Activated T-cell treated with anti-CD3 and anti-CD28 coated beads for 24 hours (primary cell): ENCODE results near the gene MSLN.

Source experiments
- DNase-seq: peaks from one replicate; pipeline ENCODE4 v3.0.0-alpha.2; 2020; ENCODE audit warnings: low read depth

Gene MSLN

DNA sequence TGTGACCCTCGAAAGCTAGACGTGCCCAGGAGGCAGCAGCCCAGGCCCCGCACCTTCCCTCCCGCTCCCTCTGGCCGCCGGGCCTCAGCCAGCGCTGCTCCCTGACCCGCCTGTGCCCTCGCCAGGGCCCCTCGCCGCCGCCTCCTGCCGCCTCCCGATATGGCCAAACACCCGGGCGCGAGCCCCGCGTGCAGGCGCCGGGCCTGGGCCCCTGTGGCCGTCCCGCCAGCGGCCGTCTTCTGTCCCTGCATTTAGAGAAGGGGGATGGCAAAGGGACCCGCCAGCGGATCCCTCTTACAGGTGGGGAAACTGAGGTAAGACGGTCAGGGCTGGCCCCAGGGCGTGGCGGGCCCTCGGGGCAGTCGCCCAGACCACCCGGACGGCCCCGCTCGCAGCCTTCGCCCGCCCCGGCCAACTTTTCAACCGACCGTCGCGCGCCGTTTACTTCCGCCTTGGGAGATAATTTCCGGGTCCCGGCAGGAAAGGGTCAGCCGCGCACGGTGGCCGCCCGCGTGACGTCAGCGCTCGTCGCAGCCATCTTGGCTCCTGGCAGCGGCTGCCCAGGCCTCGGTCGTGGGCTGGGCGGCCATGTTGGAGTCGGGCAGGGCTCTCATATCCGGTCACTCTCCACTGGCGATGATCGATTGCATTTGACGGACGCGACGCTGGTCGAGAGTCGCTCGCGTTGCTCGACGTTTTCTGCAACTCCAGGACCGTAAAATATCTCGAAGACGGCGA lies 47.0 kb downstream of the MSLN start:
- DNase-seq: peak; percentile 81

DNA sequence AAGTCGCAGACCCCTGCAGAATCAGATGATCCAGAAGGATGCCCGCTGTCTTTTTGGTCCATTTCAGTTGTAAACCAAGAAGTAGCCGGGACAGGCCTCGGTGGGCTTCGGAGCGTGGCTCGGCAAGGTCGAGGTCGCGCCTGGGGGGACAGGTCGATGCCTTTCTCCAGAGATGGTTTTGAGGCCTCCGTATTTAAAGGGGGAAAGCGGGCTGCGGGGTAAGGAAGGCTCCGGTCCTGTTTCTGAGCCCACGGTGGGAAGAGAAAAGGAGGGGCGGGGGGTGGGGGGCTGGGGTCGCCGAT lies 47.5 kb downstream of the MSLN start:
- no peak for DNase-seq

DNA sequence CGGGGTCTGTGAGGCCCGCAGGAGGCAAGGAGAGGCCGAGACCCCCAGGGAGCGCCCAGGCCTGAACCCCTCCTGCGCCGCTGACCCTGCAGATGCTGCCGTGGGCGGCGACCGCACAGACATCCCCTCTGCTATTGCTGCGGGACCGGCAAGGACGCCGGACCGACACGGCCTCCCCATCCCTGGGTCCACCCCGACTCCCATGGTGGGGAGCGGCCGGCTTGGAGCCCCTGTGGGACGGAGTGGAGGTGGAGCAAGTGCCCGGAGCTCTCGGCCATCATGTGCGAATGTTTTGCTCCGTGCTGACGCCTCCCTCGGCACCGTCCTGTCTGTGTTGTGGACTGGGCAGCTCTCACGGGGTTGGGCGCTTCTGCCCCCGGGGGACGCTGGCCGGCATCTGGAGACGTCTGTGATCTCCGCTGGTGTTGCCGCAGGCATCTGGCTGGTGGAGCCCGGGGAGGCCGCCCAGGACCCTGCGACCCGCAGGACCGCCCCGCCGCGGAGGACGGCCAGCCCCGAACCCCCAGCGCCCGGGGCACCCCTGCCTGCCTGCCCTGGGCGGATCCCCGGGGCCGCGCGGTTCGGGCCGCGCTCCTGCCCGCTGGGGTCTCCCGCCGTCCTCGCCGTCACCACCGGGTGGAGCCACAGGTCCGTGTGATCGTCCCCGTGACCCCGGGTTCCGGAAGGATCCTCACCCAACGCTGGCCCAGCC lies 52.8 kb downstream of the MSLN start:
- DNase-seq: peak; percentile 42

DNA sequence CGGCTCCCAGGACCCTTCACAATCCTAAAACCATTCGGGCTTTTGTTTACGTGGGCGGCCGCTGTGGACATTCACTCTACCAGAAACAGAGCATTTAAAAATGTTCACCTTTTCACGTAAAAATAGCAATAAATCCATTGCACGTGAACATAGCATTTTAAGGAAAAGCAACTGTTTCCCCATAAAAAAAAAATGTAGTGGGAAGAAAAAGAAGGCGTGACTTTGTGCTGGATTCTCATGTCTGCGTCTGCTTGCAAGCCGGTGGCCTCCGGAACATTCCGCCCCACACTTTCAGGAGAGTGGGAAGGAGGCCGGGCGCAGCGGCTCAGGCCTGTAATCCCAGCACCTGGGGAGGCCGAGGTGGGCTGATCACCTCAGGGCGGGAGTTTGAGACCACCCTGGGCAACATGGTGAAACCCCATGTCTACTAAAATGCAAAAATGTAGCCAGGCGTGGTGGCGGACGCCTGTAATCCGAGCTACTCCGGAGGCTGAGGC lies 53.4 kb downstream of the MSLN start:
- DNase-seq: no peak

DNA sequence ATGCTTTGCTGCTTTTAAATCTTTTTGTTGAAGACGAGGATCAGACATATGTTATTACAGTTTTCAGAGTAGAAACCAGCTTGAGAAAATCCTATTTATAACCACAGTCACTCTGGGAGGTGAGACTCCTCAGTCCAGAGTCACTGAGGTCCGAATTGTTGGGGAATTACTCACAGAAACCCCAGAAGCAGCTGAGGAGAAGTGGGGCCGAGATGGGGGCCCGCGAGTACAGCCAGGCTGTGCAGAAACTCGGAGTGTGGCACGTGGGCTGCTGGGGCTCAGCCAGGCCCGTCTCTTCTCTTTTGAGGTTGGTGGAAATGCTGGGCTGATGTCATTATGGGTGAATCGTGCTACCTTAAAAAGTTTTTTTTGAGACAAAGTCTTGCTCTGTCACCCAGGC lies 54.4 kb downstream of the MSLN start:
- DNase-seq: no peak

DNA sequence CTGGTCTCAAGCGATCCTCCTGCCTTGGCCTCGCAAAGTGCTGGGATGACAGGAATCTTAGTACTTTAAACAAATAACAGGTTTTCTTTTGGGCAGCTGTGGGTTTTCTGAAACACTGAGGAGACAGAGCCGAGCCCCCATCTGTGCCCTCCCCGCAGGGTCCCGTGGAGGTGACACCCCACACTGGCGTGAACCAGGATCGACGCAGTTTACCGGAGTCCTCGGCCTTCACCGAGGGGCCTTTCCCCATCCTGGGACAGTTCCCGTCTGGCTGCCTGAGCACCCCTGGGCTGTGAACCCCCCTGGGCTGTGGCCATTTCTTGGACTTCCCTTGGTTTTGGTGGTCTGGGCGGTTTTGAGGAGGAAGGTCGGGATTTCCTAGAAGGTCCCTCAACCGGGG lies 55.3 kb downstream of the MSLN start:
- no peak for DNase-seq

DNA sequence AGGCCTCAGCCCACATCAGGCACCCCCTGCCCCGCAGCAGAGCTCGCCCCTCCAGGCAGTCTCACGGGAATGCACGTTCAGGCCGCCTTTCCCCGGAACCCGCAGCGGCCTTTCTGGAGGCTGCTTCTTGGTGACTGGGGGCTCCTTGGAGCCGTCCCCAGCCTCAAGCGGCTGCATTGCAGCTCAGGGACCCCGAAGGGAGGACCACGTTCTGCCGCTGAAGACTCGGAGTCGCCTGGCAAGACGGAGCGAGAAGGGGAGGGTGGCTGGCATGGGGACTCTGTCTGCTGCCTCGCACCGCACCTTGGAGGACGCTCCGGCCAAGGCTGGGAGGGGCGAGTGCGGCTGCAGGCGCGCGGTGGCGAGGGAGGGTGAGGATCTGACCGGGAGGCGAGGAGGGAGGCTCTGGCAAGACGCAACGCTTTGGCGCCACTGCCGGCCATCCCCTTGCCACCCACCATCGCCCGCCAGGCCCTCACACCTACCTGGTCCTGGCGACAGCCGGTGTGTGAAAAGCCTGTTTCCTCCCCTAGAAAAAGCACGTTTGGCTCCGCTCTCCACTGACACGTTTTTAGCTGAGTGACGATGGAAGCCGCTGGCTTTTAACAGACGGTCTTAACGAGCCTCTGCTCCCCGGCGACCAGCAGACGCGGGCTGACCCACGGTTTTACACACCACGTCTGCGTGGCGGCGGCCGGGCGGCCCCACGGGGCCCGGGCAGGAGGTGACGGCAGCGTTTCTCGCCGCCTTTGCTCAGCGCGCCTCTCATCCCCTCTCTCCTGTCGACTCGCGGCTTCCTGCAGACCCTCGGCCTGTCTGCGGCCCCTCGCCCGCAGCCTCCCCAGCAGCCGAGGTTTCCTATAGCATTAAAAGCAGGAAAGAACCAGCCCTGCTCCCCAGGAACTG lies 56.7 kb downstream of the MSLN start:
- DNase-seq: no peak

DNA sequence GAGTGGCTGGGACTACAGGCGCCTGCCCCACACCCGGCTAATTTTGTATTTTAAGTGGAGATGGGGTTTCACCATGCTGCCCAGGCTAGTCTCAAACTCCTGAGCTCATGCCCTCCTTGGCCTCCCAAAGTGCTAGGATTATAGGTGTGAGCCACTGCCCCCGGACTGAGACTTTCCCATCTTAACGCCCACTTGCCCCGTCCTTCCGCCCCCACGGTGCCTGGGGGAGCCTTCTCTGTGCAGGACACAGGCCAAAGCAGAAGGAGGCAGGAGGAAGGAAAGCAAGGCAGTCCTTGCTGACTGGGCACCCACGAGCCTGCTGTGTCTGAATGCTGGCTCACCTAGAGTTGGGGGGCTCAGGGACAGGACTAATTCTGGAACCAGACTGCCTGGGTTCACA lies 57.6 kb downstream of the MSLN start:
- DNase-seq: no peak
